Measurements from ENCODE around the gene IGFL3.

- TF ChIP-seq POLR2A (IDR thresholded peaks at IDR 0.05), result no peak
- TF ChIP-seq CTCF (IDR thresholded peaks at IDR 0.05), result no peak
- TF ChIP-seq EP300 (IDR thresholded peaks at IDR 0.05), result no peak
Observed at GRCh38 chr19:46089432-46089831, 35.1 kb downstream of the IGFL3 start.
